Measurements from ENCODE around the gene ZNF333.
"Not testable (repeated sequence)": the region's sequence is repeated elsewhere in the genome, so short reads cannot be mapped to it uniquely, and the experiment has no call there.

ZNF333 gene

GRCh38 chr19:14699641-14700040 lies 9.8 kb downstream of the ZNF333 start:
- no peak for DNase-seq (ENCODE audit: low read depth, low spot score)

DNA sequence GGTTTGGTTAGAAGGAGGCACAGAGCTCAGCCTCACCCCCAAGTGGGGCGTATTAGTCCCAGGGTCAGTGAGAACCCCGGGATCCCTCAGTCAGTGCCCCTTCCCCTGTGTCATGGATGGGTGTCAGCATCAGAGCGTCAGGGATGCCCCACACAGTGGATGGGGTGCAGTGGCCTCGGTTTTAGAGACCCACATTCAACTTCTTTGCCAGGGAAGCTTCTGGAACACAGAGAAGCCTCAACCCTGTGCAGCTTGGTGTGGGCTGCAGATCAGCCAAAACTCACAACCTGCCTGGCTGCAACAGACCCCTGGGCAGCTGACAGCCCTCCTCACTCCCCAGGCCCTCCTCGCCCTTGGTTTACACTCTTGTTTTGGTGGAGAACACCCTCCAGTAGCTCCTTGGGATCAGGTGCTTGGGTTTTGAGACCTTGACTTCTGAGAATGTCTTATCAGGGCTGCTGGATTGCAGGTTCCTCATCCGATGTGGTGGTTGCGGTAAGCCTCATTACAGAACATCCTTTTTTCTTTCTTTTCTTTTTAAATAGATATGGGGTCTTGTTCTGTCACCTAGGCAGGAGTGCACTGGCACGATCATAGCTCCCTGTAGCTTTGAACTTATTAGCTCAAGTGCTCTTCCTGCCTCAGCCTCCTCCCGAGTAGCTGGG lies 11.0 kb downstream of the ZNF333 start:
- DNase-seq (ENCODE audit: low read depth, low spot score) = no peak

DNA sequence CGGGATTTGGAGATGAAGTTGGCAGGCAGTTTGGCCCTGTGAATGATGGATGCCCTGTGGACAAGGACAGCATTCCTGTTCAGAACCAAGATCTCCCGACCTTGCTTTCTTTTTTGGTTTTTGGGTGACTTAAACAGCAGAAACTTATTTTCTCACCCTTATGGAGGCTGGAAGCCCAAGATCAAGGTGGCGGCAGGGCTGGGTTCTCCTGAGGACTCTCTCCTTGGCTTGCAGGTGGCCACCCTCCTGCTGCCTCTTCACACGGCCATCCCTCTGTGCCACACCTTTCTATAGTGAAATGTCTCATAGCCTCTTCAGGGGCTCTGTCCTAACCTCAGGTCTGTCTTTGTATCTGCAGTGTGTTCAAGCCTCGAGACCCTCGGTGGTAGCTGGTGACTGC lies 14.0 kb downstream of the ZNF333 start:
- no peak for DNase-seq (ENCODE audit: low read depth, low spot score)

GRCh38 chr19:14704450-14704849 lies 14.6 kb downstream of the ZNF333 start:
- no peak for DNase-seq (ENCODE audit: low read depth, low spot score)

DNA sequence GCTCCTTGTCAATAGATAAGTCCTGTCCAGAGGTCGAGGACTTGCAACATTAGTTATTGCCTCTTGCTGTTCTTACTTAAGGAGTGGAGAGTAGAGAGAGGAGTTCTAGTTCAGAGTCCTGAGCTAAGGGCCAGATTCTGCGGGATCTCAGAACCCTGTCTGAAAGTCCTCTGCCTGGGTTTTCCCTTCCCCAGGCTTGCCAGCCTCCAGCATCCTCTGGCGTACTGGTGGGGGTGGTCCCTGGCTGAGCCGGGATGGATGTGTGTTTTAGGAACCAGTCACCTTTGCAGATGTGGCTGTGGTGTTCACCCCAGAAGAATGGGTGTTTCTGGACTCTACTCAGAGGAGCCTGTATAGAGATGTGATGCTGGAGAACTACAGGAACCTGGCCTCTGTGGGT lies 26.0 kb downstream of the ZNF333 start:
- DNase-seq (ENCODE audit: low read depth, low spot score) = no peak

GRCh38 chr19:14718522-14719116 lies 28.8 kb downstream of the ZNF333 start:
- DNase-seq (ENCODE audit: low read depth, low spot score) = no peak

GRCh38 chr19:14719162-14719561 lies 29.3 kb downstream of the ZNF333 start:
- no peak for DNase-seq (ENCODE audit: low read depth, low spot score)

- no peak for DNase-seq (ENCODE audit: low read depth, low spot score)
Measured at GRCh38 chr19:14722127-14722526, 32.3 kb downstream of the ZNF333 start.

- no peak for DNase-seq (ENCODE audit: low read depth, low spot score)
Measured at GRCh38 chr19:14728595-14728994, 38.7 kb downstream of the ZNF333 start.

DNA sequence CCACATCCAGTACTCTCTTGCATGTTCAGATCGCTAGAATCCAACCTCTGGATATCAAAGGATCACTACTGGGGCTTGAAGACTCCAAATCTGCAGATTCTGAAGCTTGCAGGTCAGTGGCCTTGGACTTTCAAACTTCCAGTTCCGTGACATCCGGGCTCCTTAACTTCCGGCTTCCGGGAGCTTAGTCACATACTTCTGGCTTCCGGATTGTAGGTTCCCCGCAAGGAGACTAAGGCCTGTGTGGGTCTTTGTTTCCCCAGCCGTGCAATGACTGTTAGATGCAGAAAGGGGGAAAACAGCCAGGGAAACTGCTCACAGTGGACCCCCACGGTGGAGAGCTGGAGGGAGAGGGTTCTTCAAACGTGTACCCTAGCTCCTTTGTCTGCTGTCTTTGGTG lies 41.4 kb downstream of the ZNF333 start:
- DNase-seq (ENCODE audit: low read depth, low spot score) = no peak

GRCh38 chr19:14732510-14732909 lies 42.7 kb downstream of the ZNF333 start:
- no peak for DNase-seq (ENCODE audit: low read depth, low spot score)

- DNase-seq (ENCODE audit: low read depth, low spot score) = no peak
Measured at GRCh38 chr19:14733574-14733973, 43.7 kb downstream of the ZNF333 start.

DNA sequence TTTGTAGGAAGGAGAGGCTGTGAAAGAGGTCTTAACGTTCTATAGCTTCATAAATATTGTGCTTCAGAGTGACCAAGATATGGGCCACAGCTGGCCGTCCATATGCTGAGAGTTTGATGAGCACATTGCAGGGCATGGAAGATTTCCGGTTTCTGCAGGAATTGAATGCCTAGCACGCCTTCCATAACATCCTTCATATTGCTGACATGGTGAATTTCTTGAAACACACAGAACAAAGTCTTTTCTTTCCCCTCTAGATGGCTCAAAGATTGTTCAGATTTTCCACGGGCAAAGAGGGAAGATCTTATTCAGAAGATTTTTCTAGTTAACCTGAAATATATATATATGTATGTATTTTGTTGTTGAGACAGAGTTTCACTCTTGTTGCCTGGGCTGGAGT lies 46.1 kb downstream of the ZNF333 start:
- DNase-seq (ENCODE audit: low read depth, low spot score) = no peak

- no peak for DNase-seq (ENCODE audit: low read depth, low spot score)
Measured at GRCh38 chr19:14746886-14747285, 57.0 kb downstream of the ZNF333 start.

GRCh38 chr19:14748601-14749000 lies 58.8 kb downstream of the ZNF333 start:
- no peak for DNase-seq (ENCODE audit: low read depth, low spot score)

GRCh38 chr19:14758816-14759215 lies 69.0 kb downstream of the ZNF333 start:
- DNase-seq (ENCODE audit: low read depth, low spot score) = no peak

DNA sequence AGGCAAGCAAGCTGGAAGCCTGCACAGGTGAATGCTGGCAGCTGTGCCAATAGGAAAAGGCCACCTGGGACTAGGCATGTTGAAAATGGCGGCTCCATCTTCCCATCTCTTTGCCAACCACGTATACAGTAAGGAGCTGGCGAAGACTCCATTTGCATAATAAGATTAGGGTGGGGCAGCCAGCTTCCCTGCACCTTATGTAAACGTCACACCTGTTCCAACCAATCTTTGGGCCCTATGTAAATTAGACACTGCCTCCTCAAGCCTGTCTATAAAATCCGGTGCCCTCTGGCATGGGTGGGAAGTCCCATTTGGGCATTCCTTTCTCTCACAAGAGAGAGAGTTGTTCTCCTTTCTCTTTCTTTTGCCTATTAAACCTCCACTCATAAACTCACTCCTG lies 71.8 kb downstream of the ZNF333 start:
- no peak for DNase-seq (ENCODE audit: low read depth, low spot score)

- no peak for DNase-seq (ENCODE audit: low read depth, low spot score)
Measured at GRCh38 chr19:14762111-14762510, 72.3 kb downstream of the ZNF333 start.

- DNase-seq (ENCODE audit: low read depth, low spot score) = no peak
Measured at GRCh38 chr19:14763497-14764145, 73.8 kb downstream of the ZNF333 start.

- no peak for DNase-seq (ENCODE audit: low read depth, low spot score)
Measured at GRCh38 chr19:14764401-14764800, 74.6 kb downstream of the ZNF333 start.

DNA sequence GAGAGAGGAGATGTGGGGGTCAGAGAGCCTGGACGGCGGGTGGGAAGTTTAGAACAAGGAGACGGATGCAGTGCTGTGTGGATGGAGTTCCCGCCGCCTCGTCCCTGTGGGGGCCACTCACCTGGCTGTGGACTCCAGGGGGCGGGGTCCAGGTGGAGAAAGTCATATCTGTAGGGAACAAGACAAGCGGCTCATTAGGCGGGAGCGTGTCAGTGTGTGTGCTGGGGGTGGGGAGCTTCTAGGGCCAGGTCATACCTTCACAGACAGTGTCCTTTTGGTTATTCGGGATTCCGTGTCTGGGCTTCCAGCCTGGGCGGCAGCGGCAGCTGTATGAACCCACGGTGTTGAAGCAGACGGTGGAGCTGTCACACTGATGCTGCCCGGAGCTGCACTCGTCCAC lies 75.6 kb downstream of the ZNF333 start:
- not testable (repeated sequence) for DNase-seq (ENCODE audit: low read depth, low spot score)

- DNase-seq (ENCODE audit: low read depth, low spot score) = not testable (repeated sequence)
Measured at GRCh38 chr19:14765841-14766240, 76.0 kb downstream of the ZNF333 start.

- DNase-seq (ENCODE audit: low read depth, low spot score) = no peak
Measured at GRCh38 chr19:14767466-14767971, 77.7 kb downstream of the ZNF333 start.
